TTC549 (cell line): Measurements from ENCODE around the gene MCHR1.
"Not testable (repeated sequence)": the region's sequence is repeated elsewhere in the genome, so short reads cannot be mapped to it uniquely, and the experiment has no call there.

Experiments
- FAIRE-seq: peaks from 2 replicates; lab custom pipeline; 2012; peaks lifted over from hg19 to GRCh38; lab: Jason Lieb, UNC

The MCHR1 gene

DNA sequence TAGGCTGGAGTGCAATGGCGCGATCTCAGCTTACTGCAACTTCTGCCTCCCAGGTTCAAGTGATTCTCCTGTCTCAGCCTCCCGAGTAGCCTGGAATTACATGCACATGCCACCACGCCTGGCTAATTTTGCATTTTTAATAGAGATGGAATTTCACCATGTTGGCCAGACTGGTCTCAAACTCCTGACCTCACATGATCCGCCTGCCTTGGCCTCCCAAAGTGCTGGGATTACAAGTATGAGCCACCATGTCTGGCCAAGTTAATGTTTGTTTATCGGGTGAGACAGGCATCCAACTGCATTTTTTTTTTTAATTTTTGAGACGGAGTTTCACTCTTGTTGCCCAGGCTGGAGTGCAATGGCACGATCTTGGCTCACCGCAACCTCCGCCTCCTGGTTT lies 22.6 kb upstream of the MCHR1 start:
- FAIRE-seq = not testable (repeated sequence)

DNA sequence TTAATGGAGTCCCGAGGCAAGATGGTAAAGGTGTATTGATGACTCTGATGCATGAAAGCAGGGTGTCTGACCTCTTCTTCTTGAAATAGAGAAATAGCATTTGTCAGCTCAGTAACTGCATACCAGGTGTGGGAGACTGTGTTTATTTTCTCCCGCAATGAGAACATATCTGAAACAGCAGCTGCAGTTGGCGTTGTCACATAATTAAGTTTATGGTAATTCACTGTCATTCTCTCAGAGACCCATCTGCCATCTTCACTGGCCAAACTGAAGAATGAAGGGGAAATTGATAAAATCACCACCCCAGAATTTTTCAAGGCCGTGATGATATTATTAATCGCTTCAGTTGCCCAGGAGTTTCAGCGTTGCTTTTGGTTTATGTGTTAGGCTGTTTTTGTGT lies 20.1 kb upstream of the MCHR1 start:
- no peak for FAIRE-seq

DNA sequence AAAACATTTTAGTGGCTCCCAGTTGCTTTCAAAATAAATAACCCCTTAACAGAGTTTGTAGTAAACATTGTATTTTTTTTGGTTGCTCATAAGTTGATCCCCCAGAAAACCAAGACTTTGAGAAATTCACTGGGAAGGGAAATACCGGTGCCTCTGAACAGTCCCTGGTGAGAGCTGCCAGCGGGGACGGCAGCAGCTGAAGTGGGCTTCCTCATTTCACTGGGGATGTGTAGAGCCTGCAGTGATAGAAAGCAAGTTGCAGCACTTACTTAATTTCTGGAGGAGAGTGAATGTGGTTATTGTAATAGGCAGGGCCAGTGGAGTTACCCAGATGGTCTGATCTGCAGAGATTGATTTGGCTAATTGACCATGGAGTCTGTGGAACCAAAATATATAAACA lies 18.6 kb upstream of the MCHR1 start:
- FAIRE-seq = no peak

DNA sequence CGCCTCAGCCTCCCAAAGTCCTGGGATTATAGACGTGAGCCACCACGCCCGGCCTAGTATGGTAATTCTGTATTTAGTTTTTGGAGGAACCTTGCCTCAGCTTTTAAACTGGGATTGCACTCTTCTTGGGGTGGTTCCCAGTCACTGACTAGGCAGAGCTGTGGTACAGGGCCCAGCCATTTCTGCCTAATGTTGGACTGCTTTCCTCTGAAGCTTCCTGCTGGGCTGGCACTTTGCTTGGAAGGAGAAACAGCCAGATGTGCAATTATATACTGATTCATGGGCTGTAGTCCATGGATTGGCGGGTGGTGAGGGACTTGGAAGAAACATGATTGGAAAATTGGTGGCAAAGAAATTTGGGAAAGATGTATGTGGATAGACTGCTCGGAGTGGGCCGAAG lies 17.6 kb upstream of the MCHR1 start:
- no peak for FAIRE-seq

DNA sequence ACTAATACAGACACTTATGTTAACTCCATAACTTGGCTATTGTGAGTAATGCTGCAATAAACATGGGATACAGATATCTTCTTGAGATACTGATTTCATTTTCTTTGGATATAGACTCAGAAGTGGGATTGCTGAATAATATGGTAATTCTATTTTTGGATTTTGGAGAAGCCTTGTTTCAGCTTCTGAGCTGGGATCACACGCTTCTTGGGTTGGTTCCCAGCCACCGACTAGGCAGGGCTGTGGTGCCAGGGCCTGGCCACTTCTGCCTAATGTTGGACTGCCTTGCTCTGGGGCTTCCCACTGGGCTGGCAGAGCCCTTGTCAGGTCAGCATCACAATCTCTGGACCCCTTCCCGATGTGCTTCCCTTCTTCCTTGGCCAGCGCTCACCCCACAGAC lies 14.0 kb upstream of the MCHR1 start:
- FAIRE-seq = no peak

DNA sequence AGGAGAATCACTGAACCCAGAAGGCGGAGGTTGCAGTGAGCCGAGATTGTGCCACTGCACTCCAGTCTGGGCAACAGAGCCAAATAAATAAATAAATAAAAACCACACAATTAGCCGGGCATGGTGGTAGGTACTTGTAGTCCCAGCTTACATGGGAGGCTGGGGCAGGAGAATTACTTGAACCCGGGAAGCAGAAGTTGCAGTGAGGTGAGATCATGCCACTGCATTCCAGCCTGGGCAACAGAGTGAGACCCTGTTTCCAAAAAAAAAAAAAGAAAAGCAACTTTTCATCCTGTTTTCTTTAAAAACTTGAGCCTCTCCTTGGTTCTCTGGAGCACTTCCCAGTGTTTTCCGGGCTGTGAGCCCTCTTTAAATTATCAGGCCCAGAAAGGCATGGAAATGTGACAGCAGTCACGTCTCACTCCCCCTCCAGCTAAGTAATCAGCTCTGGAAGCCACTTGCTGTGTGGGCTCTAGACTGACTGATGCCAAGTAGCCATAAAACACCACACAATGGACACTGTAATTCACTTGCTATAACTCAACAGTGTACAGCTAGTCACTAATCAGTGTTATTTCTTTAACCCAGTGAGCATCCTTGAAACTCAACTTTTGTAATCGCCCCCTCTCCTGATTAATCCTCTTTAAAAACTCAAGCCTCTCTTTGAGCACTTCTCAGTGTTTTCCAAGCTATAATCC lies 13.0 kb upstream of the MCHR1 start:
- FAIRE-seq = no peak

DNA sequence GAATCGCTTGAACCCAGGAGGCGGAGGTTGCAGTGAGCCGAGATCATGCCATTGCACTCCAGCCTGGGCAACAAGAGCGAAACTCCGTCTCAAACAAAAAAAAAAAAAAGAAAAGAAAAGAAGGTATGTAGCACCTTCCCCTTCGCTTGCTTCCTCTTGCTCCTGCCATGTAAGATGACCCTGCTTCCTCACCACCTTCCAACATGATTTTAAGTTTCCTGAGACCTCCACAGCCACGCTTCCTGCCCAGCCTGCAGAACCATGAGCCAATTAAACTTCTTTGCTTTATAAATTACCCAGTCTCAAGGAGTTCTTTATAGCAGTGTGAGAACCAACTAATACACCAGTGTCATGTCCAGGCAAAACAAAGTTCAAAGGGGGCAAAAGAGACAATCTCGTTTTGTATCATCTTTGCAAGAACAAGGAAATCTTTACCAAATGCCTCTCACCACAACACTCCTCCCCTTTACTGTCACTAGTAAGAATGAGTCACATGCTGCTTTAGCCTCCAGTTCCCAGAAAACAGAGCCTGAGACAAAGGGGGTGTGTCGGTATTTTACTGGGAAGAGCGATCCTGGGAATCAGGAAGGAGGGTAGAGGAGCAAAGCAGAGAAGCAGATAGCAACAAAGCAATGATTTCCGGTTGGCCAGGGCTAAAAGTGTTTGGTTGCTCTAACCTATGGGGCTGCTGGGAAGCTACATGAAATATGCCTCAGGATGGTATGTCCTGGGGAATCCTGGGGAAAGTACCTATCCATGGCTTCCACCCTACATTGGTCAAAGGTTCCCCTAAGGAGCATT lies 10.5 kb upstream of the MCHR1 start:
- FAIRE-seq = no peak

DNA sequence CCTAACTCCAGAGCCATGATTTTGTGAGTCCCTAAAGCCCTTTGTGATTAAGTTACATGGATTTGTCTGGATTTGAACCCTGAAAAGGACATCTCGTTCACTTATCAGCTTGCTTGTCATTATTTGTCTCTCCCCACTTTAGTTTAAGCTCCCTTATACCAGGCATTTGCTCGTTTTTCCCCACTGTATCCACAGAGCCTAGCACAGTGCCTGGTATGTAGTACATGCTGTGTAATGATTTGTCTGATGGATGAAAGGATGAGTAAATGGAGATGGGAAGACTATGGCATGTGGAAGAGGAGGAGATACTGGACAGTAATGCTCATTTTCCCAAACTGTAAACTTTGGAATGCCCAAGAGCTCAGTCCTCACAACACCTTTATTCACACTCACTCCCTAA lies 9.2 kb upstream of the MCHR1 start:
- FAIRE-seq = no peak

DNA sequence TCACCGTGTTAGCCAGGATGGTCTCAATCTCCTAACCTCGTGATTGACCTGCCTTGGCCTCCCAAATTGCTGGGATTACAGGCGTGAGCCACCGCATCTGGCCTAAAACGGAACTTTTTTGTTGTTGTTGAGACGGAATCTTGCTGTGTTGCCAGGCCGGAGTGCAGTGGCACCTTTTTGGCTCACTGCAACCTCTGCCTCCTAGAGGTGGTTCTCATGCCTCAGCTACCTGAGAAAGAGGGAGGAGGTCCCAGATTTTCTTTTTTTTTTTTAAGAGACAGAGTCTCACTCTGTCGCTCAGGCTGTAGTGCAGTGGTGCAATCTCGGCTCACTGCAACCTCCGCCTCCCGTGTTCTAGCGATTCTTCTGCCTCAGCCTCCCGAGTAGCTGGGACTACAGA lies 7.9 kb upstream of the MCHR1 start:
- no peak for FAIRE-seq

DNA sequence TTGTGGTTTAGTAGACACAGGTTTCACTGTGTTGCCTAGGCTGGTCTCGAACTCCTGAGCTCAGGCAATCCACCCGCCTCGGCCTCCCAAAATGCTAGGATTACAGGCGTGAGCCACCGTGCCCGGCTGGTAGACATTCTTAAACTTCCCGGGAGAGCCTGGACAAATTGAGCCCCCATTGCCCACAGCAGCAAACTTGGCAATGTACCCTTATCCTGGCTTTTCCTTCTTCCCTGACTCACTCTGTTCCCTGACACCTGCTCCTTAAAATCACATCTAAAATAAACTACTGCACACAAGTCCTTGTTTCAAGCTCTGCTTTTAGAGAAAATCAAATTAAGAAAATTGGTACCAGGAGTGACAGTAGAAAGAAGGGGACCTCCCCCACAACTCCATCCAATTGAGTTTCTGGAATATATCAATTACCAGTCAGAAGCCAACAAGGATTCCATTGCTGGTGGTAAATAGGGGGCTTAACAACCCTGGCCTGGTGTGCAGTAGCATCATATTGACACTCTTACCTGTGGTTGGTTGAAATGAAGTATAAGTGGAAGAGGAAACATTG lies 7.4 kb upstream of the MCHR1 start:
- no peak for FAIRE-seq

DNA sequence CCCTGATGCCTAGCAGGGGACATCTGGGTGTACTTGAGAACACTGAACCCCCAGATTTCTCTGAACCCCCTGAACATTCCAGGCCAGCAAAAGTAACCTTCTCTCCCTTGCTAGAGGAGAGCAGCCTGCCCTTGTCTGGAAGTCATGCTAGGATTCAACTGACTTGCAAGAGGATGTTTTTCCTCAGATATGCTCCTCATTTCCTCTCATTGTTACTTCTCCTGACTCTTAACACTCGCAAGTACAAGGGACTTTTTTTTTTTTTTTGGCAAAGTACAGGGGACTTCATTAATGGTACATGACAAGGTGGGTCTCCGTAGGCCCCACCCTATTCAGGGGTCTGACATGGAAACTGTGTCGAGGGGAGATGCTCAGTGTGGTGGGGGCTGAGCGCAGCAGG lies 6.3 kb upstream of the MCHR1 start:
- FAIRE-seq = no peak

DNA sequence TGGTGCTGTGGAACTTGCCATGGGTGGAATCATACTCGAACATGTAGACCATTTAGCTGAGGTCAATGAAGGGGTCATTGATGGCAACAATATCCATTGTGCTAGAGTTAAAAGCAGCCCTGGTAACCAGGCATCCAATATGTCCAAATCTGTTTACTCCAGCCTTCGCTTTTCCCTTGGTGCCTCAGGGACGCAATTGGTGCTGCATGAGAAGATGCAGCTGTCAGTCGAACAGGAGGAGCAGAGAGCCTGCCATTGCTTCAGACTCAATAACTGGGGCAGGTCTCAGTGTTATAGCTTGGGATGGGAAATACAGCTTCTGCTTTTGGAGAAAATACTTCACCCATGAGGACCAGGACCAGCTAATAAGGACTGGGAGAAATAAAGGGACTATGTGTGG lies 5.0 kb upstream of the MCHR1 start:
- FAIRE-seq = no peak

DNA sequence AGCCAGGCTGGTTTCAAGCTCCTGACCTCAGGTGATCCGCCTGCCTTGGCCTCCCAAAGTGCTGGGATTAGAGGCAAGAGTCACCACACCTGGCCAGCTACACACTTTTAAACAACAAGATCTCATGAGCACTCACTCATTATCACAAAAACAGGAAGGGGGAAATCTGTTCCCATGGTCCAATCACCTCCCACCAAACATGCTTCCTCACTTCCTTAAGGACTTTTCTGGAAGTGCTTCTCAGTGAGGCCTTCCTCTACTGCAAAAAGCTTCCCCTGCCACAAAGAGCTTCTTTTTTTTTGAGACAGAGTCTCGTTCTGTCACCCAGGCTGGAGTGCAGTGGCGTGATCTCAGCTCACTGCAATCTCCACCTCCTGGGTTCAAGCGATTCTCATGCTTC lies 3.1 kb upstream of the MCHR1 start:
- FAIRE-seq = not testable (repeated sequence)

DNA sequence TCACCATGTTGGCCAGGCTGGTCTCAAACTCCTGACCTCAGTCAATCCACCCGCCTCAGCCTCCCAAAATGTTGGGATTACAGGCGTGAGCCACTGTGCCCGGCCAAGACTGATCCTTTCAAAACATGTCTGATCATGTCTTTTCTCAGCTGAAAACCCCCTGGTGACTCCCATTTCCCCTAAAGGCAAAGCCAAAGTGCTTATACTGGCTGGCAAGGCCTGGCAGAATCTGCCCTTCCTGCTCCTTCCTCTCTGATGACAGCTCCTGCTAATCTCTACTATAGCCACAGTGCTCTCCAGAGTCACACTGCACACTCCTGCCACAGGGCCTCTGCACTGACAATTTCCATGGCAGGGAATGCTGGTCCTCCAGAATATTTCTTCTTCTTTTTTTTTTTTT lies 2.6 kb upstream of the MCHR1 start:
- FAIRE-seq = no peak

DNA sequence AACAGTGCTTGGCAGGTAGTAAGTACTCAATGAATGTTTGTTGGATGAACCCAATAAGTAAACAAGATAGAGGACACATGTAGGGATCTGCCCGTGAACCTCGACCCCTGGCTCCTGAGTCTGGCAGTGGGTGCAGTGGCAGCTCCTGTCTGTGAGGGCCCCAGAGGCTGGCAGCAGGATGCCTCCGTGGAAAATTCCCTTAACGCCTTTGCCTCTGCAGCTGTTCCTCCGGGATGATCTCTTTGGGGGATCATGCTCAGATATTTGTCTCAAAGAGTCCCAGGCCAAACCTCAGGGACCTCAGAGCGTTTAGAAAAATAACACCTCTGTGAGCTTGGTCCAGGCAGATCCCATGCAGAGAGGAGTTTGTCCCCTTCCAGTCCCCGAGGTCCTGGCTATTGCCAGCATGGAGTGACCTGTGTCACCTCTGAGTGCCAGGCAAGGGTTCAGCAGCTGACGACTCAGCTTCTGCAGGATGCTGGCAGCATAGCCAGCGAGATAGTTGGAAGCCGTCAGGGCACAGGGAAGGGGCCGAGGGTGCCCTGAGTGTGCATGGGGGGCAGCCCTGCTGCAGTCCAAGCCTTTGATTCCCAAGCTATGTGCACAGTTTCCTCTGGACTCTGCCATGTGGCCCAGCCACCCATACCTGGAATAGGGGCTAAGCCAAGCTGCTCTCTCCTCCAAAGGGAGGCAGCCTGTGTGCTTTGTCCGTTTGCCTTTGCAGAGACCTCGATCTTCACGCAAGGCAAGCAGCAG lies 613 bp upstream of the MCHR1 start:
- no peak for FAIRE-seq

DNA sequence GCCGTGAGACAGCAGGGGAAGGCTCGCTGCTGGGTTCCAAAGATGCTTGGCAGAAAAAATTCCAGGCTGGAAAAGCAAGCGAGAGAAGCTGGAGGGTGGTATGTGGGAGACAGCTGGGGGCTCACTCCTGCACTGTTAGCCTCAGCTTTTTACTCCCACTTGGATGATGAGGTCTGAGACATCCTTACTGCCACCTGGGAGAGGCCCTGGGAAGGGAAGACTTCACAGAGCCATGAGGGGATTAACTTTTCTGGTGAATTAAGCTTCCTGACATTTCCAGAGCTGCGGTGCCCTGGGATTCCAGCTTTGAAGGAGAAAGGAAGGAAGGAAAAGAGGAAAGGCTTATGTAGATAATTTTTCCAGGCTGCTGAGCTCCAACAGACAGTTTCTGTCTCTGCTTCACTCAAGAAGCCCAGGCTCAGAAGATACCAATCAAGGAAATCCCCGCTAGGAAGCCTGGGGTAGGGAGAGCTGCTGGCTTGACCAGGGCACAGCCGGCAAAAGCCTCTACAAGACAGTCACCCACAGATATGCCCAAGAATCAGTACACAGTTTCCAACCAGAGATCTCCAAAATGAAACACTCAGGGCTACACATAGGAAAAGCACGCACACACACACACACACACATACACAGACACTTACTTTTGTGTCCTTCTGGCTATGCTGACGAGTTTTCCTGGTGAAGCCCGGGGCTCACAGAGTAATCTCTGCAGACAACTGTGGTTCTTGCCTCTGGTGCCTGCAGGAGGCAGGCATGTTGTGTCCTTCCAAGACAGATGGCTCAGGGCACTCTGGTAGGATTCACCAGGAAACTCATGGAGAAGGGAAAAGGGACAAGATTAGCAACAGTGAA lies 907 bp downstream of the MCHR1 start:
- no peak for FAIRE-seq

DNA sequence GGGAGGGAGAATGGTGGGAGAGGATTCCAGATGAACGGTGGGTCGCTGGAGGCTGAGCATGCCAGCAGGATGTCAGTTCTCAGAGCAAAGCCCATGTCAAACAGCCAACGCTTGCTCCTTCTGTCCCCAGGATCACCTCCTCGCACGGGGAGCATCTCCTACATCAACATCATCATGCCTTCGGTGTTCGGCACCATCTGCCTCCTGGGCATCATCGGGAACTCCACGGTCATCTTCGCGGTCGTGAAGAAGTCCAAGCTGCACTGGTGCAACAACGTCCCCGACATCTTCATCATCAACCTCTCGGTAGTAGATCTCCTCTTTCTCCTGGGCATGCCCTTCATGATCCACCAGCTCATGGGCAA lies 1.5 kb downstream of the MCHR1 start:
- FAIRE-seq = no peak

DNA sequence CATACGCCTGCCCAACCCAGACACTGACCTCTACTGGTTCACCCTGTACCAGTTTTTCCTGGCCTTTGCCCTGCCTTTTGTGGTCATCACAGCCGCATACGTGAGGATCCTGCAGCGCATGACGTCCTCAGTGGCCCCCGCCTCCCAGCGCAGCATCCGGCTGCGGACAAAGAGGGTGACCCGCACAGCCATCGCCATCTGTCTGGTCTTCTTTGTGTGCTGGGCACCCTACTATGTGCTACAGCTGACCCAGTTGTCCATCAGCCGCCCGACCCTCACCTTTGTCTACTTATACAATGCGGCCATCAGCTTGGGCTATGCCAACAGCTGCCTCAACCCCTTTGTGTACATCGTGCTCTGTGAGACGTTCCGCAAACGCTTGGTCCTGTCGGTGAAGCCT lies 2.2 kb downstream of the MCHR1 start:
- FAIRE-seq = no peak

DNA sequence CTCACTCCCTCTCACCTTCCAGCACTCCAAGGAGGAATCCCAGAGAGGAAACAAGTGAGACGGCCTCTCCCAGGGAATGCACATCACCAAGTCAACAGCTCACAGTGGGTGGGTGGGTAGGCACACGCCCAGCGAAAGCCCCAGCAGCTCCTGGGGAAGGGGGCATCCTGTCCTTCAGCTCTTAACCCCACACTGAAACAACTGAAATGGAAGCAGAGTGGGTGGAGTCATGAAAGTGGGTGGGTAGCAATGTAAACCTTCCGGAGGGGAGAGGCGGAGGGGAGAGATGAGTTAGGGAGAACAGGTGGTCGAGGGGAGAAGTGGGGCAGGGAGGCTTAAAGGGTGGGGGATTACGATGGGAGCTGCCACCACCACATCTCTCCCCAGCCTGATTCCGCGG lies 5.4 kb downstream of the MCHR1 start:
- FAIRE-seq = no peak

DNA sequence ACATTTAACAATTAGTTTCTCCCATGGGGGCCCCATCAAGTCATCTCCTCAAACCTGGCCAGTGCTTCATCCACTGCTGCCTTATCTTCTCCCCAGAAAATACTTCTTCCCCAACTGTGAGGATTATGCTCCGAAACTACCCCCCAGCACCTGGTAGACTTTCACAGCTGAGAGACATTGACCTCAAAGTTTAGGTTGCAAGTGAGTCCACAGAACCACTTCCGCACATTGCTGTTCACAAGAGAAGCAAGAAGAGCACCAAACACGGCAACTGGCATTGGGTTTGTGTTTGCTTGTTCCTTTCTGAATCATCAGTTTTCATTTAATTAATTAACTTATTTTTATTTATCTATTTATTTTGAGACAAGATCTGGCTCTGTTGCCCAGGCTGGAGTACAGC lies 6.1 kb downstream of the MCHR1 start:
- FAIRE-seq = no peak

DNA sequence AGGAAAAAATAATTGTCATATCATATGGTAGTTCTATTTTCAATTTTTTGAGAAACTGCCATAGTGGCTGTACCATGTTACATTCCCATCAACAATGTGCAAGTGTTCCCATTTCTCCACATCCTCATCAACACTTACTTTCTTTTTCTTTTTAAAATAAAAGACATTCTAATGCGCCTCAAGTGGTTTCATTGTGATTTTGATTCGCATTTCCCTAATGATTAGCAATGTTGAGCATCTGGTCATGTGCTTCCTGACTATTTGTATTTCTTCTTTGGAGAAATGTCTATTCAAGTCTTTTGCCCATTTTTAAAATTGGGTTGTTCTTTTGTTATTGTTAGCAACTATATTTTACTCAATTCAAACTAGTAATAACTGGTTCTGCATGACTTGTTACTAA lies 8.4 kb downstream of the MCHR1 start:
- no peak for FAIRE-seq

DNA sequence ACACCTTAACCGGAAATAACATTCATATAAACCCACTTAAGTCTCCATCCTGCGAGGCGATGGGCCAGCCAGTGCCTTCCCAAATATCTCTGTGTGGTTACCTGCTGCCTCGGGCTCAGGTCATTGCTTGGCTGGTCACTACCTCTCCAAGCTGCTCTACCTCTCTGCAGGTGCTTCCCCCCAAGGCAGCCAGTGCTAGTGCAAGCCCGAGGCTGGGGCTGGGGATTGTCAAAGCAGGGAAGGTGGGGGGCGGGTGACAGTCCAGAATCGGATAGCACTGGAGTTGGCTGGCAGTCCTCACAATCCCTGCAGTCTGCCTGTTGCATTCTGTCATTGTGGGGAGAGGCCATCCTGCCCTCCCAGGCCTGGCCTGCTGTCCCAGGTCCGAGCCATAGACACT lies 11.1 kb downstream of the MCHR1 start:
- no peak for FAIRE-seq
